ENCODE data around the gene CYP2U1. TPM values are rescaled to one million over a fixed set of nuclear protein-coding genes. Genes with fewer than 3 reads are reported as not detected.
"Not testable (repeated sequence)": the region's sequence is repeated elsewhere in the genome, so short reads cannot be mapped to it uniquely, and the experiment has no call there.

Gene CYP2U1
- polyA plus RNA-seq, 3 donors: 0.77 to 1.7 (median 1.5) TPM

DNA sequence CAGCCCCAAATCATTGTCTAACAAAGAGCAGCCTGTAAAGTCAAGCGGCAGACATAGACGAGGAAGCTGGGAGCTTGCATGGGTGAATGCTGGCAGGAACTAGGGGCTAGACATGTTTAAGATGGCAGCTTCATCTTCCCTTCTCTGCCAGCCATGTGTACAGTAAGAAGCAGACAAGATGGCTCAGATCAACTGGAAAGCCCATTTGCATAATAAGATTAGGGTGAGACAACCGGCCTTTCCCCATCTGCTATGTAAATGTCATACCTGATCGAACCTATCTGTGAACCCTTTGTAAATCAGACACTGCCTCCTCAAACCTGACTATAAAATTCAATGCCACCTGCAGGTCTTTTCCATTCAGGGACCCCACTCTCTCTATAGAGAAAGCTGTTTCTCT, 35.6 kb downstream of the CYP2U1 start:
- Mint-ChIP-seq H3K4me1 (no peaks in the 10 kb centered on the region), H3K9me3 (peaks cover under 1 to 9% (median 3%) of the 10 kb centered on the region in 7 donors), H3K27ac (no peak overlapping the region), H3K27me3 (ENCODE audit: low read depth in 3 of 3) (peaks cover 0 to 4% (median 2%) of the 10 kb centered on the region in 3 donors), H3K36me3 (no peaks in the 10 kb centered on the region), H3K4me3 (no peak overlapping the region)
- no peak overlapping the region for H3K27ac ChIP-seq (ENCODE audit: low read depth in 1 of 2, low read length in 2 of 2)
- 90% methylated on average over 2 of the region's 4 CpGs for WGBS (ENCODE audit: insufficient coverage)
- H3K4me2 ChIP-seq (replicated peaks; ENCODE audit: extremely low read depth, low read length, poor library complexity, severe bottlenecking): no peak overlapping the region
- H3K4me3 ChIP-seq (replicated peaks in 1 of 3; ENCODE audit: low read depth in 2 of 3, low read length in 3 of 3): no peak overlapping the region
- no peak for DNase-seq
- no peaks in the 10 kb centered on the region for H3K9me3 ChIP-seq (replicated peaks in 1 of 2; ENCODE audit: control insufficient read depth in 1 of 2, insufficient read depth in 1 of 2, low read length in 2 of 2)
- H3K79me2 ChIP-seq (ENCODE audit: insufficient read depth, low read length): no peaks in the 10 kb centered on the region
- H2AFZ ChIP-seq (ENCODE audit: insufficient read depth, low read depth, low read length, poor library complexity, severe bottlenecking): no peak overlapping the region
- H3K36me3 ChIP-seq (replicated peaks in 1 of 2; ENCODE audit: control insufficient read depth in 1 of 2, insufficient read depth in 2 of 2, low read length in 2 of 2): no peaks in the 10 kb centered on the region
- TF ChIP-seq CTCF (IDR thresholded peaks at IDR 0.05): no peak
- no peaks in the 10 kb centered on the region for H3K4me1 ChIP-seq (ENCODE audit: control insufficient read depth in 1 of 2, insufficient read depth in 2 of 2, low read length in 2 of 2)
- H3K27me3 ChIP-seq (ENCODE audit: control insufficient read depth in 2 of 2, insufficient read depth in 2 of 2, low read length in 2 of 2): no peaks in the 10 kb centered on the region
- intact Hi-C loops (cut with micrococcal nuclease): no loop called here
- H3K9ac ChIP-seq (ENCODE audit: insufficient read depth, low read length, poor library complexity, severe bottlenecking): no peak overlapping the region
- no peaks in the 10 kb centered on the region for H4K20me1 ChIP-seq (ENCODE audit: insufficient read depth, low read length)

- H3K36me3 Mint-ChIP-seq; H3K9ac ChIP-seq (ENCODE audit: insufficient read depth, low read length, poor library complexity, severe bottlenecking); H3K4me3 Mint-ChIP-seq; H4K20me1 ChIP-seq (ENCODE audit: insufficient read depth, low read length); H3K79me2 ChIP-seq (ENCODE audit: insufficient read depth, low read length); H3K4me1 ChIP-seq (ENCODE audit: control insufficient read depth in 1 of 2, insufficient read depth in 2 of 2, low read length in 2 of 2); H3K4me1 Mint-ChIP-seq; H3K27me3 ChIP-seq (ENCODE audit: control insufficient read depth in 2 of 2, insufficient read depth in 2 of 2, low read length in 2 of 2); H3K9me3 Mint-ChIP-seq; H3K36me3 ChIP-seq (replicated peaks in 1 of 2; ENCODE audit: control insufficient read depth in 1 of 2, insufficient read depth in 2 of 2, low read length in 2 of 2); H3K27me3 Mint-ChIP-seq (ENCODE audit: low read depth in 3 of 3); H3K9me3 ChIP-seq (replicated peaks in 1 of 2; ENCODE audit: control insufficient read depth in 1 of 2, insufficient read depth in 1 of 2, low read length in 2 of 2); DNase-seq; intact Hi-C loops (cut with micrococcal nuclease); H3K27ac Mint-ChIP-seq; H3K4me2 ChIP-seq (replicated peaks; ENCODE audit: extremely low read depth, low read length, poor library complexity, severe bottlenecking); H3K27ac ChIP-seq (ENCODE audit: low read depth in 1 of 2, low read length in 2 of 2); H2AFZ ChIP-seq (ENCODE audit: insufficient read depth, low read depth, low read length, poor library complexity, severe bottlenecking); H3K4me3 ChIP-seq (replicated peaks in 1 of 3; ENCODE audit: low read depth in 2 of 3, low read length in 3 of 3): not testable (repeated sequence)
These were observed 36.2 kb downstream of the CYP2U1 start for GRCh38 chr4:107967519-107967918.

DNA sequence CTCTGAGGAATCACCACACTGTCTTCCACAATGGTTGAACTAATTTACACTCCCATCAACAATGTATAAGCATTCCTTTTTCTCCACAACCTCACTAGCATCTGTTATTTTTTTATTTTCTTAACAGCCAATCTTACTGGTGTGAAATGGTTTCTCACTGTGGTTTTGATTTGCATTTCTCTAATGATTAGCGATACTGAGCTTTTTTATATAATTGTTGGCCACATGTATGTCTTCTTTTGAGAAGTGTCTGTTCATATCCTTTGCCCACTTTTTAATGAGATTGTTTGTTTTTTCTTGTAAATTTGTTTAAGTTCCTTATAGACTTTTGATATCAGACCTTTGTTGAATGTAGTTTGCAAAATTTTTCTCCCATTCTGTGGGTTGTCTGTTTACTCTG, 36.6 kb downstream of the CYP2U1 start:
- DNase-seq; H3K27ac Mint-ChIP-seq; H2AFZ ChIP-seq (ENCODE audit: insufficient read depth, low read depth, low read length, poor library complexity, severe bottlenecking); H3K9me3 Mint-ChIP-seq; H3K9me3 ChIP-seq (replicated peaks in 1 of 2; ENCODE audit: control insufficient read depth in 1 of 2, insufficient read depth in 1 of 2, low read length in 2 of 2); H3K27ac ChIP-seq (ENCODE audit: low read depth in 1 of 2, low read length in 2 of 2); H3K4me1 Mint-ChIP-seq; H4K20me1 ChIP-seq (ENCODE audit: insufficient read depth, low read length); H3K4me2 ChIP-seq (replicated peaks; ENCODE audit: extremely low read depth, low read length, poor library complexity, severe bottlenecking); H3K27me3 Mint-ChIP-seq (ENCODE audit: low read depth in 3 of 3); H3K36me3 Mint-ChIP-seq; H3K4me3 ChIP-seq (replicated peaks in 1 of 3; ENCODE audit: low read depth in 2 of 3, low read length in 3 of 3); H3K27me3 ChIP-seq (ENCODE audit: control insufficient read depth in 2 of 2, insufficient read depth in 2 of 2, low read length in 2 of 2); H3K4me1 ChIP-seq (ENCODE audit: control insufficient read depth in 1 of 2, insufficient read depth in 2 of 2, low read length in 2 of 2); H3K4me3 Mint-ChIP-seq; H3K36me3 ChIP-seq (replicated peaks in 1 of 2; ENCODE audit: control insufficient read depth in 1 of 2, insufficient read depth in 2 of 2, low read length in 2 of 2); intact Hi-C loops (cut with micrococcal nuclease); H3K79me2 ChIP-seq (ENCODE audit: insufficient read depth, low read length); H3K9ac ChIP-seq (ENCODE audit: insufficient read depth, low read length, poor library complexity, severe bottlenecking): not testable (repeated sequence)
- WGBS (ENCODE audit: insufficient coverage): no CpG with 5 or more reads among the region's 1 CpG

Data from CD14-positive monocyte (primary cell).